ENCODE results near the gene USH1G.

USH1G gene

DNA sequence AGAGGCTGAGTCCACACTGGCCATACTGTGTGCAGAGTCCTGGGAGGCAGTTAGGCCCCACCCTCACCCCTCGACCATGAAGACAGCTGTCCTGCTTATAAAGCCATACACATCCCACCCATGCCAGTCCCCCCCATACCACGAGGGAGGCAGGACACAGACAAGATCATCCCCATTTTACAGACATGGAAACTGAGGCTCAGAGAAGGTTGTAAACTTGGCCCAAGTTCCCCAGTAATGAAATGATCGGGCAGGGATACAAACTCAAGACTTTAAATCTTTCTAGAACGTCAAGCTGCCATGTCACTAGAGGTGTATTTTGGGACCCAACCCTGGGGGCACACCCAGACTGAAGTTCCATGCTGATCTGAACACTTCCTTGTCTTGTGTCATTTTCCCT lies 33.0 kb upstream of the USH1G start:
- intact Hi-C loops (cut with DNase I): no loop called here
- DNase-seq: no peak

GRCh38 chr17:74954665-74955421 lies 31.8 kb upstream of the USH1G start:
- intact Hi-C loops (cut with DNase I): no loop called here
- no peak for DNase-seq

DNA sequence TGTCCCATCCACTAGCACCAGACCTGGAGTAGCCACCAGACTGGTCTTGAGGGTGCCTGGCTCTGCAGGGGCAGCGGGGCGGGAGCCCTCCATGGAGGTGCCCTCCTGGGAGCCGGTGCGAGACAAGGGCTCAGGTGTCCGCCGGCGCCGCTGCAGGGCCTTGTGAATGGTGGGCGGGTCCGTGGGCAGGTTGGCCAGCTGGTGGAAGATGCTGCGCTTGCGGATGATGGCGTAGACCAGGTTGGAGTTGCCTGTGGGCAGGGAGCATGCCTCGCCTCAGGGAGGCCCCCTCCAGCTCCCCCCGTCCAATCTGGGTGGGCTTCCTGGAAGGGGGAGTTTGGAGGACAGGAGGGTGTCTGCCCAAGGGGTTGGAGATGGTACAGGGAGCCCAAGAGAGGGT lies 31.1 kb upstream of the USH1G start:
- intact Hi-C loops (cut with DNase I): no loop called here
- DNase-seq: peak in 1 of 10 donors; percentile 67

- intact Hi-C loops (cut with DNase I): no loop called here
- DNase-seq: no peak
These were observed 30.2 kb upstream of the USH1G start for GRCh38 chr17:74953134-74953687.

GRCh38 chr17:74952431-74953133 lies 29.5 kb upstream of the USH1G start:
- peak in 1 of 10 donors; percentile 64 for DNase-seq
- intact Hi-C loops (cut with DNase I): no loop called here

GRCh38 chr17:74951680-74952421 lies 28.8 kb upstream of the USH1G start:
- DNase-seq: peak in 1 of 10 donors; percentile 57
- intact Hi-C loops (cut with DNase I): no loop called here

DNA sequence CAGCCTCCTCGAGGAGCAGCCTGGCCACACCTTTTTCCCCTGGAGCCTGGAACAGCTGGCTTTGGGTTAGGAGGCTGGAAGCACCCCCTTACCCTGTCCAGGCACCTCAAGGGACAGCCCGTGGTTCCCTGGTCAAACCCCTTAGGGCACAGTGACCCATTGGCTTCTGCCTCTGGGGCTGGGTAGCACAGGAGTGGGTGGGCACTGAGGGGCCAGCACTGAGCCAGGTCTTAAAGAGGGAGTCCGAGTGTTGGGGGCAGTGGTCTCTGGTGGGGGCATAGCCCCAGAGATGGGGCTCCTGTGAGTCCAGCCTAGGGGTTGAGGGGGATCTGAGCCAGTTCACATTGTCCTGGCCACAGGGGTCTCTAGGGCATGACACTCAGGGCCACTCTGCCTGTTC lies 28.0 kb upstream of the USH1G start:
- intact Hi-C loops (cut with DNase I): no loop called here
- no peak for DNase-seq

DNA sequence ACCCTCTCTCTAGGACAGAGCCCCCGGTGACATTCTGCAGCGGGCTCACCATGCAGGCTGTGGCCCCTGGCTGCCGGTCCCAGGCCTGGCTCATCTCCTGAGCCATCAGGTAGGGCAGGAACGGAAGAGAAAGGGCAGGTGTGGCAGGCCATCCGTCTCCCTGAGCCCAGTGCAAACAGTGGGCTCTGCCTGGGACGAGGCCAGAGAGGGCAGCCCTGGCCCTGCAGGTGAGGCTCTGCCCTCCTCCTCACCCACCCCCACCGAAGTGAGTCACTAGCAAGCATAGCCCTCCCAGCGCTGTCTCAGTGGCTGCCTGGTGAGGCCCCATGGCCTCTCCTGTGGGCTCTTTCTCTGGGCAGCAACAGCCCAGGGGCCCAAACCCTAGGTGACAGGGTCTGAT lies 27.2 kb upstream of the USH1G start:
- intact Hi-C loops (cut with DNase I): no loop called here
- DNase-seq: no peak

DNA sequence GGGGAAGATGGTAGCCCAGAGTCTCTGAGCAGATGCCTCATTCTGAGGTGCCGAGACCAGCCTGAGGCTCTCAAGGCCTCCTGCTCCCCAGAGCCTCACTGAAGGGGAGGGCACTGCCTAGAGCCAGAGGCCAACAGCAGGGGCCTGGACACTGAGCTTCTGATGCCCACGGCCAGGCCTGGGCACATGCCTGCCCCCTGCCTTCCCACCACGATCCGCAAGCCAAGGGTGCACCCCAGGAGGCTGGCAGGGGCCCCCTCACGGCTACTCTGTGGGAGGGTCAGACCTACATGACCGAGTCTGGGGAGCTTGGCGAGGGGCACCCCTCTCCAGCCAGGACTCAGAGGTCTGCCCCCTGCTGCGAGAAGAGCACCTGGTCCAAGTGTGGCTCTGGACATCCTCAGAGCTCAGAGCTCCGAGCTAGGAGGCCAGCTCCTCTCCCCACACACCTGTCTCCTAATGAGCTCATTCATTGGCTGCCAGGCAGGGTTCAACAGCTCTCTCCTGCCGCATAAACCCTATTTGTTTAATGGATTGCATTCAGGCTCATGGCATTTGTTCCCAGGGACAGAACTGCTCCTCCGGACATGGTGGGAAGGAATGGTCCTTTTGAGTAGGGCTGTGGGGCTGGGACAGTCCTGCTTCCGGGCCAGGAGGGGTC lies 26.5 kb upstream of the USH1G start:
- intact Hi-C loops (cut with DNase I): no loop called here
- peak in 1 of 10 donors; percentile 70 for DNase-seq

GRCh38 chr17:74947041-74947754 lies 24.1 kb upstream of the USH1G start:
- DNase-seq: no peak
- intact Hi-C loops (cut with DNase I): no loop called here

DNA sequence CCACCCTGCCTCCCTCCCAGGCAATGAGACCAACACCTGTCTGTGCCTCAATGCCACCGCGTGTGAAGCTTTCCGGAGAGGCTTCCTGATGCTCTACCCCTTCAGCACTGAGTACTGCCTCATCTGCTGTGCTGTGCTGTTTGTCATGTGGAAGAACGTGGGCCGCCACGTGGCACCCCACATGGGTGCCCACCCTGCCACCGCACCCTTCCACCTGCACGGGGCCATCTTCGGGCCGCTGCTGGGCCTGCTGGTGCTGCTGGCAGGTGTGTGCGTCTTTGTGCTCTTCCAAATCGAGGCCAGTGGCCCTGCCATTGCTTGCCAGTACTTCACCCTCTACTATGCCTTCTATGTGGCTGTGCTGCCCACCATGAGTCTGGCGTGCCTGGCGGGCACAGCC lies 23.6 kb upstream of the USH1G start:
- DNase-seq: no peak
- intact Hi-C loops (cut with DNase I): no loop called here

GRCh38 chr17:74945543-74945942 lies 22.5 kb upstream of the USH1G start:
- intact Hi-C loops (cut with DNase I): no loop called here
- DNase-seq: no peak

- DNase-seq: no peak
- intact Hi-C loops (cut with DNase I): no loop called here
These were observed 20.9 kb upstream of the USH1G start for GRCh38 chr17:74943808-74944522.

DNA sequence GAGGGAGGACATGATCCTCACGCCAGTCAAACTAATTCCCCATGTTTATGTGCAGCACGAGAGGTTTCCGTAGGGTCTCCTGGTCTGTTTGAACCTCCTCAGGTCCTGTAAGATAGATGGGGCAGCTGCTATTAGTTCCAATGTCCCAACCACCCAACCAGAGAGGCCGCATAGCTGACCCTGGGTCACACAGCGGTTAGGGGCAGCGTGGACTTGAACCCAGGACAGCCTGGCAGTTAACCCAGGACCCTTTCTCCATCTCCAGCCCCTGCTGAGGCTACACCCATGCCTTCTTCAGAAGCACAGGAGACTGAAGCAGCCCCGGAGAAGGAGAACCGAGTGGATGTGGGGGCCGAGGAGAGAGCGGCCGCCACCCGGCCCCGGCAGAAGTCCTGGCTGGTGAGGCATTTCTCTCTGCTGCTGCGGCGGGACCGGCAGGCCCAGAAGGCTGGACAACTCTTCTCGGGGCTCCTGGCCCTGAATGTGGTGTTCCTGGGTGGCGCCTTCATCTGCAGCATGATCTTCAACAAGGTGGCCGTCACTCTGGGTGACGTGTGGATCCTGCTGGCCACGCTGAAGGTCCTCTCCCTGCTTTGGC lies 18.2 kb upstream of the USH1G start:
- intact Hi-C loops (cut with DNase I): no loop called here
- DNase-seq: no peak

DNA sequence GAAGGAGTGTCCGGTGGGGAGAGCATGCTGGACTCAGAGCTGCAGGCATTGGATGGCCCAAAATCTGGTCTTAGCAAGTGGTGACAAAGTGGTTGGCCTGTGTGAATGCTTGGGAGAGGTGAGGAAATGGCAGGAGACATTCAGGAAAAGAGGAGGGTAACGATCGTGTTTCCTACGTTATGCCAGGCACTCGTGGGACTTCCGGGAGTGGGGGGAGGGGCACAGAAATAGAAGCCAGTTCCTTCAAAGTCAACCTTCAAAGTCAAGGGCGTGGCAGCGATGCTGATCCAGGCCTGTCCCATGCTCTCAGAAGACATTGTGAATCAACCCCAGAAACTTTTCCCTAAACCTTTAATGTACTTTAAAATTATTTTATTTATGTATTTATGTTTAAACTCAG lies 16.5 kb upstream of the USH1G start:
- intact Hi-C loops (cut with DNase I): no loop called here
- DNase-seq: no peak

- DNase-seq: no peak
- intact Hi-C loops (cut with DNase I): no loop called here
These were observed 15.3 kb upstream of the USH1G start for GRCh38 chr17:74938194-74938950.

GRCh38 chr17:74937064-74938051 lies 14.3 kb upstream of the USH1G start:
- intact Hi-C loops (cut with DNase I): no loop called here
- DNase-seq: no peak
